Urinary bladder (tissue), 4 donors: Measurements from ENCODE around the gene RGS7. TPM values are rescaled to one million over a fixed set of nuclear protein-coding genes. Genes with fewer than 3 reads are reported as not detected.

Experiments
- DNase-seq: peaks from one replicate; pipeline ENCODE4 v3.0.0-alpha.2; 2015; ENCODE audit errors: extremely low spot score
- H3K27ac ChIP-seq: one replicate; pipeline ENCODE4 v1.5.1; 2013; ENCODE audit warnings: low read depth, mild to moderate bottlenecking, moderate library complexity
- H3K36me3 ChIP-seq: one replicate; pipeline ENCODE4 v1.6.1; 2013; ENCODE audit warnings: mild to moderate bottlenecking, moderate library complexity; ENCODE audit not compliant: insufficient read depth
- H3K4me1 ChIP-seq: one replicate; pipeline ENCODE4 v1.6.1; 2013; ENCODE audit warnings: mild to moderate bottlenecking, moderate library complexity; ENCODE audit not compliant: insufficient read depth
- H3K4me3 ChIP-seq: one replicate; pipeline ENCODE4 v1.5.1; 2013; ENCODE audit warnings: low read depth, low read length
- WGBS: extraction: QIAGEN DNeasy Blood & Tissue Kit; methylation state at CpG from one replicate; pipeline ENCODE4 v1.1.7; 2013; 5-methylcytosine and 5-hydroxymethylcytosine counted together
- polyA plus RNA-seq: library from polyadenylated mRNA; stranded (reverse); fragments of 200-250 nt; gene quantifications from one replicate; pipeline ENCODE4 v1.2.3, GENCODE V29; 2013
- total RNA-seq: library from RNA; depleted of rRNA; stranded (reverse); fragments of >200 nt; gene quantifications from one replicate; pipeline ENCODE4 v1.2.3, GENCODE V29; 2014
- donor health status: healthy with polysubstance abuse.
- donor health status: healthy.

The RGS7 gene
- total RNA-seq, result 0.42 TPM
- 0.04 TPM for polyA plus RNA-seq

DNA sequence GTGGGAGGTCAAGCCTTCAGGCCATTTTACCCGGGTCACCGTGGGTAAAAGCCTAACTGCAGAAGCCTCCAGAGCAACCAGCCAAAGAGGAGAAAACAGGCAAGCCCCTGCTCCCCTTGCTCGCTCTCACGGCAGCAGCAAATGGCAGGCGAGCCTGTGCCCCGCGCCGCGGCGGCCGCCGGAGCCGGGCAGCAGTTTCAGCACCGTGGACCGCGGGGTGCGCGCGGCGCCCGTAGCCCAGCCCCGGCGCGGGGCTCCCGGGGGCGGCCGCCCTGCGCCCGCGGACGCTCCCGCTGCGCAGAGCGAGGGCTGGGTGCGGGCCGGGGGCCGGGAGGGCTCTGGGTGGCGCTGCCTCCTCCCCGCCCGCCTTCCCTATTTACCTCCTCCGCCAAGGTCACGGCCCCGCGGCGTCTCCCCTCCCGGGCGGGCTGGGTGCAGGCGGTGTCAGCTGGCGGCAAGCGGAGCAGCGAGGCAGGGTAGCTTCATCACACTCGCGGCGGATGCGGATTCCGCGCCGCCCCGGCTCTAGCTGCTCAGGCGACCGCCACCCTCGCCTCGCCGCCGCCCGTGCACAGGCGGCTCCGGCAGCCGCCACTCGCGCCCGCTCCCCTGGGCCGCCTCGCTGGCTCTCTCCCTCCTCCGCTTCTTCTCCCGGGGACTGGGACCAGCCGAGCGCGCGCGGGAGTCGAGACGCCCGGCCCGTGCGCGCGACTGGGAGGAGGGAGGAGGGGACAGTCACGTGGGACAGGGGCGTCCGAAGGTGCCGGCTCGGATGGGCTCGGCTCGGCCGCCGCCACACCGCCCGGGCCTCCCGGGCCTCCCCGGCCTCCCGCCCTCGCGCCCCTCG lies at the start of gene RGS7:
TSS of gene RGS7 (minus strand) at position 687 of the 847 bp plus-strand sequence.
- Histone ChIP-seq H3K27ac (no peak within 1 kb of the TSS), H3K4me1 (no peaks in the 10 kb centered on the region), H3K36me3 (no peaks in the 10 kb centered on the region), H3K4me3 (peak within 1 kb of the TSS; percentile 43)
- WGBS, result under 1% methylated on average over 103 of the region's 105 CpGs
- peak; percentile 14 for DNase-seq

DNA sequence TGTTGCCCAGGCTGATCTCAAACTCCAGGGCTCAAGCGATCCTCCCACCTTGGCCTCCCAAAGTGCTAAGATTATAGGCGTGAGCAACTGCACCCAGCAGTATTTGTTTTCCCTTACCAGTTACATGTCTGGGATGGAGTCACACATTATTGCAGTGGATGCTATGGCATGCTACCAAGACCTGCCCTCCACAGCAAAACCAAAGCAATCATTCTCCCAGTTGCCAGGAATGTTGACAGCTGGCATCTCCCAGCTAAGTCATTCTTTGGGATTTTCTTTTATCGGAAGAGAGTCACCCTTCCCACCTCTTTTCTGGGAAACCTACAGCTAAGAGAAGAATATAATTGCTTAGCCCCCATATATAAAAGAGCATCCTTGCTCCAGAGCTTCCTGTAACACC lies 49.4 kb upstream of the RGS7 start:
- Histone ChIP-seq H3K4me1 (no peaks in the 10 kb centered on the region), H3K36me3 (no peaks in the 10 kb centered on the region), H3K4me3 (no peak overlapping the region), H3K27ac (no peak overlapping the region)
- 93% methylated on average over 3 of the region's 3 CpGs for WGBS
- no peak for DNase-seq

DNA sequence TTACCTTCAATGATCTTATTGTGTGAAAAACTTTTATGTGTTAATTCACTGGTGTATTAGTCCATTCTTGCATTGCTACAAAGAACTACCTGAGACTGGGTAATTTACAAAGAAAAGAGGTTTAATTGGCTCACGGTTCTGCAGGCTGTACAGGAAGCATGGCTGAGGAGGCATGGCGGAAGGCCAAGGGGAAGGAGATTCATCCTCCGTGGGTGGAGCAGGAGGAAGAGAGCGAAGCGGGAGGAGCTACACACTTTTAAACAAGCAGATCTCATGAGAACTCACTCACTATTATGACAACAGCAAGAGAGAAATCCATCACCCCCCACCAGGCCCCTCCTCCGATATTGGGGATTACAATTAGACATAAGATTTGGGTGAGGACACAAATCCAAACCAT lies 44.2 kb upstream of the RGS7 start:
- H3K36me3 ChIP-seq, result no peaks in the 10 kb centered on the region
- no peak overlapping the region for H3K4me3 ChIP-seq
- WGBS, result 81% methylated on average over 6 of the region's 6 CpGs
- H3K4me1 ChIP-seq, result no peaks in the 10 kb centered on the region
- no peak overlapping the region for H3K27ac ChIP-seq
- DNase-seq, result no peak

DNA sequence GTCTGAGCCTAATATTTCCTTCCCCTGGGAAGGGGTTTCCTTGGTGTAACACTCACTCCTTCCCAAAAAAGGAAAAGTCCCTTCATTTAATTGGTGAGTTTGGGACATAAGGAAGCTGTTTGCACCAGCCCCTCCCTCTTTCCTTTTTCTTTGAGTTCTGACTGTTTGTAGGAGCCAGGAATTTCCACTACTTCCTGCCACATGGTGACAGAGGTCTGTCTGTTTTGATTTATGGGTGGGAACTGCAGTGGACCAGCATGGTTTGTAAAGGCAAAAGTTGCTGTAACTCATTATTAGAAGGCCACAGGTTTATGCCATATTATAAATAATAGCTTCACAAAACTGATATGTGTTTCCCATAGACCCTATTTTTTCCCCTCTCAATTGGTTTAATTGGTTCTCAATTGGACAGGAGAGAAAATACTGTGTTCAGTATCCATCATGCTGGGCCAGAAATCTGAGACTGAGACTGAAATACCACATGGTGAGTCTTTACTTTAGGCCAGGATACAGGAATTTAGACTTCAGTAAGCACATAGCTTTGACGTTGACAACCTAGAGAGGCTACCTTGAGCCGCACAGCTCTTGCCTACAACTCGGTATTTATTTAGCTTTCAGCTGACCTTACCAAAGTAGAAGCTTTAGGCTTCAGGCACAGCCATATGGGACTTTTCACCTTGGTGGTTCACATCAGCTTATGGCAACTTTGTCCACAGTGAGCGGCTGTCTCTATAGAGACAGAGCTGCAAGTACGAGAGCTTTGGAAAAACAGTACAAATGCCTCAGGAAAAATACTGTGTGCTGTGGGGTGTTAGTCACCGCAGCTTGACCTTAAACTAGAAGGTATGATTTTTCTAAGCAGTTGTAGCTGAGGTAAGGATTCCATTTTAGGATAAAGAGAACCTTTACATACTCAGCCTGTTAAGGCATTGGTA lies 40.0 kb upstream of the RGS7 start:
- 57% methylated on average over 6 of the region's 6 CpGs for WGBS
- H3K4me3 ChIP-seq, result no peak overlapping the region
- no peak for DNase-seq

DNA sequence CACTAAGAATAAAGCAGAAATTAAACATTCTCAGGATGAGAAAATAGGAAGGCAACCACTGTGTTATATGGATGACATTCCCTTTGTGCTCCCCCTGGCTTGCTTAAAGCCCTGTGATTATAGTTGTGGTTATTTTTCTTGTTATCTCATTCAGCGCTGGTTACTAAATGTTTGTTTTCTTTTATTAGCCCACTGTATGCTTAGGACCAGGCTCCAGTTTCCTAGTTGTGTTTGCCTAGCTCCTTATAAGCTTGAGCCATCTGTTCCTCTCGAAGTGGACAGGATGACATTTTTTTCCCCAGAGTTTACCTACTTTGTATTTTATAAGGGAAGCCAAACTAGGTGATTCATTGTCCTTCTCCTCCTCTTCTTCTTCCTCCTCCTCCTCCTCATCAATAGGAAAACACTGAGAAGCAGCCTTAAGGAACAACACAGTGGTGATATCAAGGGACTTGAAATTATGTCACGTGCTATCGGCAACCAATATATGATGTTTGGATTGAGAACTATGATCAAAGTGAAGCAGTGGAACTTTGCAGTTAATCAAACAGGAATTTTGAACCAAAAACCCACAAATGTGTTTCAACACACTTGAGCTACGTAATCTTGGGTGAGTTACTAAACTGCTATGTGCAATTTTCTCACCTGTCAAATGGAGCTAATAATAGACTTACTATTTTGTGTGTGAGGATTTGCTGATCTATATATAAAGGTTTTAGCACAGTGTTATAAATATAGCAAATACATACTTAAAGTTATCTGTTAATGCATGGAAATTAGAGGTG lies 35.1 kb upstream of the RGS7 start:
- DNase-seq, result no peak
- Histone ChIP-seq H3K4me1 (no peaks in the 10 kb centered on the region), H3K27ac (no peak overlapping the region), H3K4me3 (no peak overlapping the region), H3K36me3 (no peaks in the 10 kb centered on the region)
- 74% methylated on average over 5 of the region's 5 CpGs for WGBS

More for the DNA sequence above, 40.0 kb upstream of the RGS7 start:
- Histone ChIP-seq H3K27ac (no peak overlapping the region), H3K4me1 (no peaks in the 10 kb centered on the region), H3K36me3 (no peaks in the 10 kb centered on the region)

DNA sequence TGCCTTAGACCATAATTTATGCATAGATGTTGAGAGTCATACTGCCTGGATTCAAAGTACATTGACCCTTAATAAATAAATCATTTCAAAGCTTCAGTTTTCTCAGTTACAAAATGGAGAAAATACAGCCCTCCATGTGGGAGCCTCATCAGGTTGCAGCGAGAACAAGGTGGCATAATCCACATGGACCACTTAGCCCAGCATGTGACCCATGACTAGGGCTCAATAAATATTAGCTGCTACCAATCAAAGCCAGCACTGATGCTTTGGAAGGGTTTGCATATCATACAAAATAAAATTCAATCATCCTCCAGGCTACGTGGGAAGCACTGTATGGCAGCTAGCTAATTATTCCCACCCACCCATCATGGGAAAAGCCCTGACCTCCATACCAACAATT lies 33.5 kb upstream of the RGS7 start:
- 79% methylated on average over 2 of the region's 2 CpGs for WGBS
- Histone ChIP-seq H3K4me3 (no peak overlapping the region), H3K27ac (no peak overlapping the region), H3K4me1 (no peaks in the 10 kb centered on the region), H3K36me3 (no peaks in the 10 kb centered on the region)
- no peak for DNase-seq

DNA sequence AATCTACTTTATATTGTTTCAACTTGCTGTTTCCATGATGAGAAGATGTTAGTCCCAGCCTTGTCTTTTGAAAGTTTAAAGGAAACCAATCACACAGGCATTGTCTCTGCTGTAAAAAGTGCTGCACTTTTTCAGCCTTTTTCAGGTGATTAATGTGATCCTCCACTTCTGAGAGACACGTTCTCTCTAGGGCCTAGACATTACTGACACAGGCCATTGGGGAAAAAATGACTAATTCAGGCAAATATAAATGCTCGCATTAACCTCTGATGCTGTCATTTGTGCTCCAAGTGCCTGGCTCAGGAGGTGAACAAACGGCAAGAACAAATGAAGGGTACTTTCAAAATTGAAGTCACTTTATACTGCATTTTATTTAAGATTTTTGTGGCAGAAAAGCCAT lies 32.4 kb upstream of the RGS7 start:
- 67% methylated on average over 3 of the region's 3 CpGs for WGBS
- no peaks in the 10 kb centered on the region for H3K4me1 ChIP-seq
- no peak overlapping the region for H3K27ac ChIP-seq
- no peak for DNase-seq
- no peaks in the 10 kb centered on the region for H3K36me3 ChIP-seq
- no peak overlapping the region for H3K4me3 ChIP-seq

DNA sequence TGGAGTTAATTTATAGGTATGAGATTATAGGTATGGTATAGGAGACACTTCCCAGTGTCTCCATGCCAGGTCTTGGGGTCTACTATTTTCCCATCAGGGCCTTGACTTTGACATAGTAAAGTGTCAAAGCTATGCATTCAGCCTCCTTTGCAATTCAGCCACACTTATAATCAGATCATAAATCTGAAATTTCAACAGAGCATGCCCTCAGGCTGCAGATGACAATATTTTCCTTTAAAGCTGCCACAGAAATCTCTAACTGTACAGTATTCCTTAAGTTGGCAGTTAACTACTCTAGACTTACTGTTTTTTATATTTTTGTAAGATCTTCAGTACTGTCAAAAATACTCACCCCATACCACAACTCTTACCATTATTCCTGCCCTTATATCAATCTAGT lies 30.2 kb upstream of the RGS7 start:
- Histone ChIP-seq H3K4me1 (no peaks in the 10 kb centered on the region), H3K4me3 (no peak overlapping the region), H3K27ac (no peak overlapping the region), H3K36me3 (no peaks in the 10 kb centered on the region)
- DNase-seq, result no peak

DNA sequence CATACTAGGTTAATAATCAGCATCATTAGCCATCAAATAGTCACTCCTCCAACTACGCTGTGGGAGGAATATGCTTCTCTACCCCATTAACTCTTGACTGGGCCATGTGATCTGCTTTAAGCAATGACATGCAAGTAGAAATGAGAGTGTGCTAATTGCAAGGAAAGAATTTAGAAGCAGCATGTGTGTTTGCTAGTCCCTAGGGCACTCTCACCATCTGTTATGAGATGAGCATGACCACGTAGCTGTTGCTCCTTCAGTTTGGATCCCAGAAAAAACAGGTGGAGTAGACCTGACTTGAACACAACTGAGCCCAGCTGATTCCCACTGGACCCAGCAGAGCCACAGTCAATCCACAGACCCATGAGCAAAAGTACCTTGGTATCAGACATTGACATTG lies 19.7 kb upstream of the RGS7 start:
- WGBS, result 60% methylated on average over 2 of the region's 2 CpGs
- Histone ChIP-seq H3K36me3 (no peaks in the 10 kb centered on the region), H3K4me3 (no peak overlapping the region), H3K27ac (no peak overlapping the region), H3K4me1 (no peaks in the 10 kb centered on the region)
- no peak for DNase-seq

DNA sequence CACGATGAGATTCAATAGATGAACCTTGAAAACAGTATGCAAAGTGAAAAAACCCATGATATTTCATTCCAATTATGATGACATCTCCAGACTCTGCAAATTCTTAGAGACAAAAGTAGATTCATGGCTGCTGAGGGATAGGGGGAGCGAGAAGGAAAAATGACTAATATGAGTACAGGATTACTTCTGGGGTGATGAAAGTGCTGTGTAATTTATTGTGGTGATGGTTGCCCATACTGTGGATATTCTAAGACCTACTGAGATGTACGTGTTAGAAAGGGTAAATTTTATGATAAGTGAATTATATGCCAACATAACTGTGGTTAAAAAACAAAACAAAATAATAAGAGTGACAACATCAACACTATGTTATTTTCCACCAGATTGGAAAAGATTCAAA lies 18.9 kb upstream of the RGS7 start:
- Histone ChIP-seq H3K36me3 (no peaks in the 10 kb centered on the region), H3K27ac (no peak overlapping the region), H3K4me1 (no peaks in the 10 kb centered on the region), H3K4me3 (no peak overlapping the region)
- 62% methylated on average over 3 of the region's 3 CpGs for WGBS
- DNase-seq, result no peak

DNA sequence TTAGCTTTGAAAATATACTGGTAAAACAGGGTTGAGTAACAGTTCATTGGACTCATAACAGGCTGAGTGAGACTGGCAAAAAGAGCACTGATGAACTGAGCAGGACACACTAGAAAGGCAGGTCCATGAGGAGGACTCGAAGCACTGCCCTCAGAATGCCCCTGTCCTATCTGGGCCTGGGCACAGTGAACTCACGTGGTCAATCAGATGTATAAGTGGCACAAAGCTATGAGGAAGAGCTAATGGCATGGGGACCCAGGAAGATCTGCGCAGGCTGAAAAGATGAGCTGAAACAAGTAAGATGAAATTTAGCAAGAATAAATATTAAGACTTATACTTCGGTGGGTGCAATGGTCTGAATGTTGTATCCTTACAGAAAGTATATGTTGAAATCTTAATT lies 9.2 kb upstream of the RGS7 start:
- H3K27ac ChIP-seq, result no peak overlapping the region
- H3K4me3 ChIP-seq, result no peak overlapping the region
- no peaks in the 10 kb centered on the region for H3K4me1 ChIP-seq
- no peaks in the 10 kb centered on the region for H3K36me3 ChIP-seq
- WGBS, result 80% methylated on average over 4 of the region's 4 CpGs
- no peak for DNase-seq

DNA sequence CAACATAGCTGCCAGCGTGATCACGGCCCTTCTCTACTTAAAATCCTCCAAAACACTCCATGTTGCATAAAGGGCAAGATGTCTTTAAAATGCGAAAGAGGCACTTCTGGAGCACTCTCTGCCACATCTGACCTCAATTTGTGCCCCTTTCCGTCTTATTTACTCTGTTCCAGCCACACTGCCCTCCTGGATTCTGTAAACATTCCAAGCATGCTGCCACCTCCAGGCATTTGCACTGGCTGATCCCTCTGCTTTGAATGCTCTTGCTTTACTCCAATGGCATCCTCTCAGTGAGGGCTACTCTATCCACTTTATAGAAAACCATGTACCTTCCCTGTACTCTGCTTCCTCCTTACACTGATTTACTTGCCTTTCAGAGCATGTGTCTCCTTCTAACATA lies 5.3 kb upstream of the RGS7 start:
- H3K36me3 ChIP-seq, result no peaks in the 10 kb centered on the region
- WGBS, result 62% methylated on average over 4 of the region's 4 CpGs
- no peaks in the 10 kb centered on the region for H3K4me1 ChIP-seq
- H3K4me3 ChIP-seq, result no peak overlapping the region
- H3K27ac ChIP-seq, result no peak overlapping the region
- no peak for DNase-seq
